ENCODE measurements around the gene RASGRF1.

RASGRF1 gene

GRCh38 chr15:79073336-79073735 is 17.2 kb downstream of the RASGRF1 start:
- no peak overlapping the region for H3K4me3 ChIP-seq (ENCODE audit: low read length)
- DNase-seq (ENCODE audit: low read depth, low spot score) = no peak

- no peak for DNase-seq (ENCODE audit: low read depth, low spot score)
- H3K4me3 ChIP-seq (ENCODE audit: low read length) = no peak overlapping the region
These were observed 18.7 kb downstream of the RASGRF1 start for GRCh38 chr15:79071901-79072300.

- no peak overlapping the region for H3K4me3 ChIP-seq (ENCODE audit: low read length)
- DNase-seq (ENCODE audit: low read depth, low spot score) = no peak
These were observed 21.8 kb downstream of the RASGRF1 start for GRCh38 chr15:79068790-79069189.

- no peak for DNase-seq (ENCODE audit: low read depth, low spot score)
- no peak overlapping the region for H3K4me3 ChIP-seq (ENCODE audit: low read length)
These were observed 22.6 kb downstream of the RASGRF1 start for GRCh38 chr15:79067969-79068368.

- no peak for DNase-seq (ENCODE audit: low read depth, low spot score)
- H3K4me3 ChIP-seq (ENCODE audit: low read length) = no peak overlapping the region
These were observed 23.3 kb downstream of the RASGRF1 start for GRCh38 chr15:79067072-79067833.

- no peak for DNase-seq (ENCODE audit: low read depth, low spot score)
- H3K4me3 ChIP-seq (ENCODE audit: low read length) = no peak overlapping the region
These were observed 24.0 kb downstream of the RASGRF1 start for GRCh38 chr15:79066391-79067071.

GRCh38 chr15:79065706-79066376 is 24.7 kb downstream of the RASGRF1 start:
- no peak for DNase-seq (ENCODE audit: low read depth, low spot score)
- H3K4me3 ChIP-seq (ENCODE audit: low read length) = no peak overlapping the region

GRCh38 chr15:79065361-79065705 is 25.2 kb downstream of the RASGRF1 start:
- no peak overlapping the region for H3K4me3 ChIP-seq (ENCODE audit: low read length)
- no peak for DNase-seq (ENCODE audit: low read depth, low spot score)

- no peak for DNase-seq (ENCODE audit: low read depth, low spot score)
- H3K4me3 ChIP-seq (ENCODE audit: low read length) = no peak overlapping the region
These were observed 26.1 kb downstream of the RASGRF1 start for GRCh38 chr15:79064496-79064895.

GRCh38 chr15:79060175-79060574 is 30.4 kb downstream of the RASGRF1 start:
- DNase-seq (ENCODE audit: low read depth, low spot score) = no peak
- no peak overlapping the region for H3K4me3 ChIP-seq (ENCODE audit: low read length)

GRCh38 chr15:79059081-79059572 is 31.5 kb downstream of the RASGRF1 start:
- no peak overlapping the region for H3K4me3 ChIP-seq (ENCODE audit: low read length)

GRCh38 chr15:79058260-79058850 is 32.2 kb downstream of the RASGRF1 start:
- no peak for DNase-seq (ENCODE audit: low read depth, low spot score)

More at GRCh38 chr15:79059081-79059572, 31.5 kb downstream of the RASGRF1 start:
- DNase-seq (ENCODE audit: low read depth, low spot score) = no peak

GRCh38 chr15:79057050-79057449 is 33.5 kb downstream of the RASGRF1 start:
- DNase-seq (ENCODE audit: low read depth, low spot score) = no peak
- no peak overlapping the region for H3K4me3 ChIP-seq (ENCODE audit: low read length)

More at GRCh38 chr15:79058260-79058850, 32.2 kb downstream of the RASGRF1 start:
- no peak overlapping the region for H3K4me3 ChIP-seq (ENCODE audit: low read length)

GRCh38 chr15:79054350-79054749 is 36.2 kb downstream of the RASGRF1 start:
- no peak for DNase-seq (ENCODE audit: low read depth, low spot score)
- H3K4me3 ChIP-seq (ENCODE audit: low read length) = no peak overlapping the region

GRCh38 chr15:79053894-79054293 is 36.7 kb downstream of the RASGRF1 start:
- DNase-seq (ENCODE audit: low read depth, low spot score) = no peak
- no peak overlapping the region for H3K4me3 ChIP-seq (ENCODE audit: low read length)

GRCh38 chr15:79051941-79052731 is 38.4 kb downstream of the RASGRF1 start:
- DNase-seq (ENCODE audit: low read depth, low spot score) = no peak
- no peak overlapping the region for H3K4me3 ChIP-seq (ENCODE audit: low read length)

GRCh38 chr15:79051029-79051428 is 39.6 kb downstream of the RASGRF1 start:
- no peak overlapping the region for H3K4me3 ChIP-seq (ENCODE audit: low read length)
- DNase-seq (ENCODE audit: low read depth, low spot score) = no peak

- H3K4me3 ChIP-seq (ENCODE audit: low read length) = no peak overlapping the region
- no peak for DNase-seq (ENCODE audit: low read depth, low spot score)
These were observed 40.2 kb downstream of the RASGRF1 start for GRCh38 chr15:79050341-79050740.

GRCh38 chr15:79049416-79049815 is 41.2 kb downstream of the RASGRF1 start:
- DNase-seq (ENCODE audit: low read depth, low spot score) = no peak
- H3K4me3 ChIP-seq (ENCODE audit: low read length) = no peak overlapping the region
